Inferior parietal cortex (tissue), 1 donor: Measurements from ENCODE around the gene FOXD2.

ENCODE experiments used
- DNase-seq: peaks from one replicate; pipeline ENCODE4 v3.0.0-alpha.2; 2016; ENCODE audit errors: extremely low spot score

The FOXD2 gene

GRCh38 chr1:47465605-47466004 is 27.8 kb downstream of the FOXD2 start:
- DNase-seq = no peak

GRCh38 chr1:47468709-47469389 is 31.0 kb downstream of the FOXD2 start:
- DNase-seq = no peak

DNA sequence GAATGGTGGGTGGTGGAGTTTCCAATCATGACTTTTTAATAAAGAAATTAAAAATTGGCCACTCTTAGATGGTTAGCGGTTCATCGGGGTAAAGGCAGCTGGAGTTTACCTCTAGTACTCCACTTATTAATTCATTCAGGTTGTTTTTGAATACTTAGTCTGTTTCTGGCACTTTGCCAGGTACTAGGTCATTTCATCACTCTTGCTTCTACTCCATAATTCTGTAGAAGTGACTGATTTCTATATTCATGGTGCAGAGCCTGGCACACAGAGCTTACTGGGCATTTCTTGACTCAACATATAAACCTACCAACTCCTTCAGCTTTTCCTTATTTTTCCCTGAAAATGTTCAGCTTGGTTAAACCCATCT is 31.5 kb downstream of the FOXD2 start:
- DNase-seq = no peak

GRCh38 chr1:47469910-47470309 is 32.1 kb downstream of the FOXD2 start:
- no peak for DNase-seq

DNA sequence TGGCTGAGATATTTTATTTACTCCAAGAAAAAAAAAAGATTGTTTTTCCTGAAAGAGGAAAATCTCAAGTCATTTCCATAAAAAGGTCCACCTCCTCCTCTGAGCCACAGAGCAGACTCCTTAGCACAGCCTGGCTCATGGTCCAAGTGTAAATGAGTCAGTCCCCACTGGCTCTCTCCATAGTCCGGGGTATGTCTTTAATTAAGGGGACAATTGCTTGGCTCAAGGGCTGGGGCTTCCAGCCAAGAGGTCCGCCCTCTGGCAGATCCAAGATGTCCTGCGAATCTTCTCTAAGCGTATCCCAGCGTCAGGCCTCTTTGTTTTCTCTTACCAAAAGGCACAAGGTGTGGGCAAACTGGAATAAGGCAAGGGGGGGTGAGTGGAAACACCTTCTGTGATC is 33.3 kb downstream of the FOXD2 start:
- no peak for DNase-seq

- DNase-seq = no peak
Measured at GRCh38 chr1:47474278-47475193, 36.7 kb downstream of the FOXD2 start.

DNA sequence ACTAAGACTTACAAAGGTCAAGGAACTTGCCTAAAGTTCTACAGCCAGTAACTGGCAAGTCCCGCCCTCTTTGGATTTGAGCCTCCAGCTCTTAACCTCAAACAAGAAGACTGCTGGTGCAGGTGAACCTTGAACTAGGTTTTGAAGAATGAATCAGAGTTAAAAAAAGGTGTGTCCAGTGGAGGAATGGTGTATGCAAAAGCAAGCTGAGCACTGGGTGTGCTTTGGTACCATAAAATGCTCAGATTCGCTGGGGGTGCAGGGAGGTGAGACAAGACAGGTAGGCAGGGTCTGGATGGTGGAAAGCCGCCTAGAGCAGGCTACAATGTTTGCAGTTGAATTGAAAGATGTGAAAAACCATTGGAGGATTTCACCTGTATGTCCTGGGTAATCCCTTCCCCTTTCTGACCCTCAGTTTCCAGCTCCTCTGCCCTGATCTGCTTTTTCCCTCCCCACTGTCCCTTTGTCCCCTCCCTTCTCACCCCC is 39.8 kb downstream of the FOXD2 start:
- DNase-seq = no peak

- DNase-seq = no peak
Measured at GRCh38 chr1:47478090-47478489, 40.2 kb downstream of the FOXD2 start.

- no peak for DNase-seq
Measured at GRCh38 chr1:47479664-47480063, 41.8 kb downstream of the FOXD2 start.

DNA sequence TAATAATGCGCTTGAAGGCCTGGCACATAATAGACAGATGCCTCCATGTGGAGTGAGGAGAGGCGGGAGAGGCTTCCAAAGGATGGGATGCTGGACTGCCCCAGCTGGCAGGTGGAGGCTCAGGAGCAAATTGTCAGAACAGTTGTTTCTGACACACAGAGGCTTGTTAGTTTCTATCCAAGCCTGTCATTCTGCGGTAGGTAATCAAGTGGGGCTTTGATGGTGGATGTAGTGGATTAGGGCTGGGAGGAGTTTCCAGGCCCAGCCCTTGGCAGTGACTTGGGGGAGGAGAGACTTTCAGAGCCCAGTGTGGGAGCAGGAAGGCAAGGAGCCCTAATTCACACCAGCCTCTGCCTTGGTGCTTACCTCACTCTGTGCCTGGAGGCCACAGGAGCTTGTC is 44.1 kb downstream of the FOXD2 start:
- no peak for DNase-seq

DNA sequence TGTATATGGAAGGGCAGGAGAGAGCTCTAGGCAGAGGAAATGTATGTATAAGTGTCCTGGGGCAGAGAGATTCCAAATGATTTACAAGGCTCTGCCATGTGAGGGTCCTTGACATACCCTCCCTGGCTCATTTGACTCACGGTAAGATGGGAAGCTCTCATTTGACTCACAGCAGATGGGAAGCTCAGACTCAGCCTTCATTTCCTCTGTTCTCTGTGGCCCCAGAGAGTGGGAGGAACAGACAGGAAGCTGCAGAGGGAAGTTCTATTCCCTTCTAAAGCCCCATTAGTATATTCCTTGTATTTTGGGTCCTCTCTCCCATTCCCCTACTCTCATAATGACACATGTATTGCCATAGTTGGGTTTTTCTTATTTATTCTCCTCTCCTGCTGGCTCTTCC is 44.9 kb downstream of the FOXD2 start:
- DNase-seq = no peak

GRCh38 chr1:47483651-47484050 is 45.8 kb downstream of the FOXD2 start:
- DNase-seq = no peak

DNA sequence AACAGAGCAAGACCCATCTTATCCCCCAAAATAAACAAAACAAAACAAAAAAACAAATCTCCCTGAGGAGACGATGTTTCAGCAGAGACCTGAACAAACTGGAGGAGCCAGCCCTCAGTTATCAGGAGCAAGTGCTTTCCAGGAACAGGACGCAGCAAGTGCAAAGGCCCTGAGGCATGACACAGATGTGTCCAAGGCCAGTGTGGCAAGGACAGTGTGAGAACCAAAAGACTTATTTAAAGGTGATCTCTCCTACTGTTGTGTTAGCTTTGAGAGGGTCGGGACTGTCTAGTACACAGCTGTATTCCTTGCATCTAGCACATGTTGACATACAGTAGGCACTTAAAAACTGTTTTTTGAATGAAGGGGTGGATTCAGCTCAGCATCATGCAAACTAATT is 48.0 kb downstream of the FOXD2 start:
- DNase-seq = no peak

DNA sequence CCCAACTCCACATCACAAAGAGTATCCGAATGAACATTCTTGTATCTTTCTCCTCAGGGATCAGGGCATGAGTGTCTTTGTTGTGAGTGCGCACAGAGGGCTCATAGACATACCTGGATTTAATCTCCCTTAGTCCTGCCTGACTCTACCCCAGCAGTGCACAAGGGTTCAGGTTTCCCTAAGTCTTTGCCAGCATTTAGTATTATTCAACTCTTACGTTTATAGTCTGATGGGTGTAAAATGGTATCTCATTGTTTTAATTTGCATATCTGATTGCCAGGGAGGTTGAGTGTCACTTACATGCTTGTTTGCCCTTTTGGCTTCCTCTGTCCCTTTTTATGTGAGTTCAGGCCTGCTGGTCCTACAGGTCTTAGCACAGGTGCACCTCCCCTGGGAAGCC is 49.5 kb downstream of the FOXD2 start:
- no peak for DNase-seq

- no peak for DNase-seq
Measured at GRCh38 chr1:47487850-47488450, 50.1 kb downstream of the FOXD2 start.
